Activated T-helper 1 cell treated with Interleukin-2 at 50 U/mL for 16 hours (primary cell): ENCODE measurements around the gene FAM83F.
A peak's percentile ranks its signal among the peaks of the same experiment; 100 is the strongest.
"Not testable (repeated sequence)": the region's sequence is repeated elsewhere in the genome, so short reads cannot be mapped to it uniquely, and the experiment has no call there.

ENCODE experiments used
- DNase-seq: peaks from one replicate; pipeline ENCODE4 v3.0.0-alpha.2; 2020; ENCODE audit warnings: low read depth

FAM83F gene

DNA sequence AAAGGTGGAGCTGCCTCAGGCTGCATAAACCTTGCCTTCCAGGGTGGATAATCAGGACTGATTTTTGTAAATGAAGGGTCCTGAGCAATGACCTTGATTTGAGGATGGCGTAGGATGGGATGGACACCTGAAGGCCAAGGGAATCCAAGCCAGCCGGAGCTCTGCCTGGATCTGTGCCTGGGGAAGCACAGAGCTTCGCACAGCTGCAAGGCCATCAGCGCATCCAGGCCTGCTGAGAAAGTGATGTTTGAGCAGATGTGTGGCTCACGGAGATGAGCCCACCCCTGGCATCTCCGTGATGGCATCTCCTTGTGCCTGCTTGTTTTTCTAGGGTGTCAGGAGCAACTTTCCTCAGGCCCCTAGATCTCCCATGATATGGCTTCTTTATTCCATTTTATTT lies 23.3 kb downstream of the FAM83F start:
- DNase-seq, result no peak

DNA sequence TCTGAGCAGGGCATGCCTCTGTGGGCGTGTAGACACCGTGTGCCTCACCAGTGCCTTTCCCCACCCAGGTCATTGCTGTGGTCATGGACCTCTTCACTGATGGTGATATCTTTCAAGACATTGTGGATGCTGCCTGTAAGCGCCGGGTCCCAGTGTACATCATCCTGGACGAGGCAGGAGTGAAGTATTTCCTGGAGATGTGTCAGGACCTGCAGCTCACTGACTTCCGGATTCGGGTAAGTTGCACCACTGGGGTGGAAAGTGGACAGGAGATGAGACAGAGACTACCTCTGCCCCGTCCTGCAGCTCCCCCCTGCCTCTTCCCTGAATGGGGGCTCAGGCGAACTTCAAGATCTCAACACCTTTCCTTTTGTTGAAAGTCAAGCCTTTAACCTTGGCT lies 24.3 kb downstream of the FAM83F start:
- DNase-seq, result no peak

DNA sequence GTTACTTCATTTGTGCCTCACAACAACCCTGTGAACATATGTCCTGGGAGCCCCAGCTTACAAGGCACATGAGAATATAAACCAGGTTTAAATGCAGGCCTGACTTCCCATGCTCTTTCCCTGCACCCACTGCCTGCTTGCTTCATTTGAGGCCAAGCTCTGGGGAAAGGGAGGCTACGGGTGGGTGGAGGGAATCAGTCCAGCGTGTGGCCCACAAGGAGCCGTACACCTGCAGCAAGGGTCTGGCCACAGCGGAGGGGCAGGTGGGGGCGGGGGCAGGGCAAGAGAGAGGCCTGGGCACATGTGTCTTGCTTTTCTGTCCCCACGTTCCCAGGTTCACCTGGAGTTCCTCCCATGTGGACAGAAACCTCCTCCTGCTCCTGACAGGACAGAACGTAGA lies 26.2 kb downstream of the FAM83F start:
- DNase-seq, result no peak

DNA sequence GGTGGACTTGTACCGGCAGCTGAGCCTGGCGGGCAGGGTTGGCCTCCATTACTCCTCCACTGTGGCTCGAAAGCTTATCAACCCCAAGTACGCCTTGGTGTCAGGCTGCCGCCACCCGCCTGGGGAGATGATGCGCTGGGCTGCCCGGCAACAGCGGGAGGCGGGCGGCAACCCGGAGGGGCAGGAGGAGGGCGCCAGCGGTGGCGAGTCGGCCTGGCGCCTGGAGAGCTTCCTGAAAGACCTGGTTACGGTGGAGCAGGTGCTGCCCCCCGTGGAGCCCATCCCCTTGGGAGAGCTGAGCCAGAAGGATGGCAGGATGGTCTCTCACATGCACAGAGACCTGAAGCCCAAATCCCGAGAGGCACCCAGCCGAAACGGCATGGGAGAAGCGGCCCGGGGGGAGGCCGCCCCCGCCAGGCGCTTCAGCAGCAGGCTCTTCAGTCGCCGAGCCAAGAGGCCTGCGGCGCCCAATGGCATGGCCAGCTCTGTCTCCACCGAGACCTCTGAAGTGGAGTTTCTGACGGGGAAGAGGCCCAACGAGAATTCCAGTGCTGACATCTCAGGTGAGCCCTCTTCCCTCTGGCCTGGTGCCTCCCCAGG lies 26.7 kb downstream of the FAM83F start:
- DNase-seq, result no peak

DNA sequence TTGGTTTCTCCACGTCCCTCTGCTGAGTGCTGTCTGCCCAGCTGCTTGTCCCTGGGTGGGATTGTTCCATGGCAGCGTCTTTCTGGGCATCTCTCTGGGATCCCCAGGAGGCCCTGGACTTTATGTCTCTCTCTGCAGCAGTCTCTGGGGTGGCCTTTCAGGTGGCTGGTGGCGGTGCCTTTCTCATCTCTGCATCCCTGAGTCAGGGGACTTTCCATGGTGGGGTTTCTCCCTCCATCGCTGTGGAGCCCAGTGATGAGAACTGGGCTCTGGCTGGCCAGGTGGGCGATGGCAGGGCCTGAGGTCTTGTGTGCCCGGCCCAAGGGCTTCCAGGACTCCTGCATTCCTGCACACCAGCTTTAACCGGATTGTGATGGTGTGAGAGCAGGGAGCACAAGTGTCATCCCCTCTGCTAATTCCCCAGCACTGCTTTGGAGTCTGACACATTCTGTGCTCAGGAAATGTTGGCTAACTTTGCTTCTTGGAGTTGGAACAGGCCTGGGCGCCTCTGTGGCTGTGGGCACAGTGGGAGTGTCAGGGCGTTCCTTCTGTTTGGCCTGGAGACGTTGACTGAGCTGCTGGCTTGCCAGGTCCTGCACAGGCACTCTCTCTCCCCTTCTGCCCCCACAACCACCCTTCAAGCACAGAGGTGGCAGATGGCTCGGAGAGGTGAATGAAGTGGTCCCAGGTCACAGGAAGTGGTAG lies 27.9 kb downstream of the FAM83F start:
- DNase-seq, result no peak

DNA sequence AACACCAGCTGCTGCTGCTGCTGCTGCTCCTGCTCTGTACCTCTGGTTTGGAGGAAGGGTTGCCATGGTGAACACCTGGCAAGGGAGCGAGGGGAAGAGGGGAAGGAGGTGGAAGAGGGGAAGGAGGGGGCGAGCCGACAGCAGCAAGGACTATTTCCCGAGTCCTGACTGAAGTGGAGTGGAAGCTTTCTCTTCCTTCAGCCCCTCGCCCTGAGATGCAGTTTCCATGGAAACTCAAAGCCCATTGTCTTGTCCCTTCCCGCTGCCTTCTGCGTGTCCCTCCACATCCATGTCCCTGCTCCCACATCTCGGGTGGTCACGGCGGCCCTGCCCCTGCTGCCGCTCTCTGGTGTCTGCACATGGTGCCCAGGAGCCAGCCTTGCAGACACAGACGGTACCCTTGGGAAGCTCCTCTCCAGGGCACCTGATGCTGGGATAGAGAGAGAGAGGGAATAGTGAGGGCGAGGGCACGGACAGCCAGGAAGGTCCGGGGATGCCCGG lies 28.6 kb downstream of the FAM83F start:
- DNase-seq, result no peak

DNA sequence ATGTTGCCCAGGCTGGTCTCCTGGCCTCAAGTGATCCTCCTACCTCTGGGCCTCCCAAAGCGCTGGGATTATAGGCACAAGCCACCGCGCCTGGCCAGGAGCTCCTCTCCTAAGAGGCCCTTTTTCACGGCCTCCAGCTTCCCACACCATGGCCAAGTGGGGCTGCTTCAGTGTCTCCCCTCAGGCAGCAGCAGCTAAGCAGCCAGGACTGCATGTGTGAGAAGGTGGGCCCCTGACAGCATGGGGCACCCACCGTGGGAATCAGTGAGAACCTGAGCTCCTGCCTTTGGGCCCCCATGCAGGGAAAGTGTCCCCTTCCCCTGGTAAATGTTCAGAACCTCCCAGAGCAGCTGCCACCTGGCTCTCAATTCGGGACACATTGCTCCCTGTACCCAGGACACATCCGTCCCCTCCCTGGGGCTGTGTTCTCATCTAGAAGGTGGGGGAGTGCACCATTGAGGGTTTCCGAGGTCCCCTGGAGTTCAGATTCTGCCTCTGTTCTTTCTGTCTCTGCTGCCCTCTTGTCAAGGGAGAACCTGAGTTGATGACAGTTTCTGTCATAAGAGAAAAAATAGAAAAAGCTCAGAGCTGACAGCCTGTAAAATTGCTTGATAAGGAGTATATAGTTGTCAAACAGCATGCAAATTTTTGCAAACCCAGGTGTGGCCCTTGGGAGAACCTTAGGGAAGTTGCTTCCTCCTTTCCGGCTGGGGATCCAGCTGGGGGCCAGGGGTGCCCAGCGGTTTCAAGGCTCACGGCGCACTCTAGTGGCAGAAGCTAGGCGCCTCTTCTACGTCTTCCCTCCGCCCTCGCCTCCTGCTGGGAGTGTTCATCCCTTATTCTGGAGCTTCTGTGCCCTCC lies 29.7 kb downstream of the FAM83F start:
- peak; percentile 43 for DNase-seq

DNA sequence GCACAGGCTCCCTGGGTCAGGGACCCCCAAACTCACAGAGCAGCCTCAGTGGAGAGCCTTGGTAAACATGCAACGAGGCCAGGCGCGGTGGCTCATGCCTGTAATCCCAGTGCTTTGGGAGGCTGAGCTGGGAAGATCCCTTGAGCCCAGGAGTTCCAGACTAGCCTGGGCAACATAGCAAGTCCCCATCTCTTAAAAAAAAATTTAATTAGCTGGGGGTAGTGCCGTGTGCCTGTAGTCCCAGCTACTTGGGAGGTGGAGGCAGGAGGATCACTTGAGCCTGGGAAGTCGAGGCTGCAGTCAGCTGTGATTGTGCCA lies 30.3 kb downstream of the FAM83F start:
- DNase-seq, result not testable (repeated sequence)

DNA sequence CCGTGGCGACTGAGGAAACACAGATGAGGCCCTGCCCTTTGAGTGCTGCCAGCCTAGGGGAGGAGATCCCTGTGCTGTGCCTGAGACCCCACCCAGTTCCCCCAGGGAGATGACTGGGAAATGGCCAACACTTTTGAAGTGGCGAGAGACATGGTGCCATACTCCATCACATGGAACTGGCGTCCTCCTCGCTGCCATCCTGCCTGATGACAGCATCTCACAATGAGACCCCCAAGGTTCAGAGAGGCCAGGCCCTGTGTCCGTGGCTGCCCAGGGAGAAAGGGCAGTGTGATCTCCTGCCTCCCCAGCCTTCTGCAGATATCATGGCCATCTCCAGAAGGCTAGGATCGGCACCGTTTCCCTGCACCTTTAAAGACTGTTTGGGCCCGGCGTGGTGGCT lies 31.1 kb downstream of the FAM83F start:
- DNase-seq, result no peak

DNA sequence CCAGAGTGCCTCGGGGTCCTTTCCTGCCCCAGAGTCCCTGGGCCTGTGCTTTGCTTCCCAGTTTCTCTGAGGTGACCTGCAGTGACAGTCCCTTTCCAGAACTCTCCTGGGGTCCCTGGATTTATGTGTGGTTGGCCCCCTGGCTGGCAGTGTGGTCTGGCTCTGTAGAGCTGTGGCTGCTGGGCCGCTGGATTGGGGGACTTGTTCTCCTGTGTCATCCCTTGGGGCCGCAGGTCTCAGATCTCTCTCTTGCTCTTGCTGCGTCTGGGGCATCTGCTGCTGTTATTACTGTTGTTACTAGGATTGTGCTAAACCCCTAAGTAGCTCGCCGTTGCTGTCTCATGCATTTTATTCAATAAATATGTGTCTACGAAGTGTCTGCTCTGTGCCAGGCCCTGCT lies 31.9 kb downstream of the FAM83F start:
- no peak for DNase-seq

DNA sequence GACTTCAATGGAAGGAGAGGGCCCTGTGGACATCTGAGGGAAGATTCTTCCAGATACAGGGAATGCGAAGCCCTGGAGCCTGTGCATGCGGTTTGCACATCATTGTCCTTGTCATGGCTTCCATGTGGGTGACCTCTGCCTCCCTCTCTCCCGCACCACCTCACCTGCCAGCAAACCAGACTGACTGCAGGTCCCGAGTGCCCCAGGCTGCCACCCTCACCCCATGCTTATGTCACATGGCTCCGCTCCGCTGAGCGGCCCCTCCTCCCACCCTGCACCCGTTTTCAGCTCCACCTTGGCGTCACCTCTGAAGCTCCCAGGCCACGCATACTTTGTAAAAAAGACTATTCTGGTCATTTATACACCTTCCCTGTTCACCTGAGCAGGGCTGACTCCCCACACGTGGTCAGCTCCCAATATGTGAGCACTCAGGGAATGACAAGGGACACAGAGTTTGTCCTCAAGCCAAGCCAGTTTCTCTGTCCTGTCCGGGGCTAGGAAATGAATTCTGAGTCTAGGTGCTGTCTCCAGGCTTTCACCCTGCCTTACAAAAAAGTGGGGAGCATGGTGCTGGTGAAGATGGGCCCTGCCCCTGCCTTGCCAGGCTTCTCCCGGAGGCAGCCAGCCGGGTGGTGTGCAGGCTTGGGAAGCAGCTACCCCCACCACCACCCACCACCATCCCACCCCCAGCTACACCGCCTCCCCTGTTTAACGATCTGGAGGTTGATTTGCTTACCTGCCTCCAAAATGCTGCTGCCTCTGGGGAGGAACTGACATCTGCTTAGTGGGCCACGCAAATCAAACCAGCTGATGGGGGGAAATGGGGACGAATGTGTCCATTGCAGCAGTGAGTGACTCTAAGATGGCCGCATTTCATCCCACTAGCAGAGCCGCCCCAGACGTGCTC lies 32.7 kb downstream of the FAM83F start:
- no peak for DNase-seq

DNA sequence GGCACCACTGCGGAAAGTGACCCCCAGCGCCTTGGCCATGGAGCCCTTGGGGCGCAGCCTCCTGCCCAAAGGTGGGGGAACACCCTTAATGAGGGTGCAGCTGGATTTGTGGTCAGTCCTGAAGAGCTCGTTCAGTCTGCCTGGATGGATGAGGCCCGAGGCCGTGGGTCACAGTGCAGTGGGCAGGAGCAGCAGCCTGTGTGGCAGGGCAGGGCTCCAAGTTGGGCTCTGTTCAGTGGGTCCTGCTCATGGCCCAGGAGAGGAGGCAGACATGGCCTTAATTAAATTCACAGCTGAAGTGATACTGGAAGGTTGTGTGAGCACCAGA lies 33.3 kb downstream of the FAM83F start:
- DNase-seq, result no peak

DNA sequence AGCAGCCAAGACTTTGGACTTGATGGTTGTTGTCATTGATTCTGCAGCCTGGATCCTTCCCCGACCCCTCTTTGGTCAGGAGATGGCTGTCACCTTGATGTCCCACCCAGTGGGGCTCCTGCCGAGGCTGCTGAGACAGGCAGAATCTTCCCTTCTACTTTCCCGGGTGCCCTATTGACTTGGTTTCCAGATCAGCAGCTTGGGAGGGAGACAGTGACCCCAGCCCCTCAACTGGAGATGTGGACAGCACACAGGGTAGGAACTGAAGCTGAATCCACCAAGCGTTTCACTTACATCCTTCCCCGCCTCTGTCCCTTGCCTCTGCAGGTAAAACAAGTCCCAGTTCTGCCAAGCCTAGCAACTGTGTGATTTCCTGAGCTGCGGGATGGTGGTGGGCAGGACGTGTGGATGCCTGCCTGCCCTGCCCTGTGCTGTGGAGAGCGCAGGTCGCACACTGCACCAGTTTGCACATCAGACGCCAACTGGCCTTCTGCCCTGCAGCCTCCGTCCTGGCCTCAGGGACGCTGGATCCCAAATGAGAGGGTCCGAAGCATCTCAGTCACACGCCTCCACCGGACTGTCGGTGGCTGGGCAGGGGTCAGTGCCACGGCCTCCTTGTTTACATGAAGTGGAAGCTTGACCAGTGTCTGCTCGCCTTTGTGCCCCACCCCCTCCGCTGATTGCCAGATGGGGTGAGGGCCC lies 34.6 kb downstream of the FAM83F start:
- no peak for DNase-seq

DNA sequence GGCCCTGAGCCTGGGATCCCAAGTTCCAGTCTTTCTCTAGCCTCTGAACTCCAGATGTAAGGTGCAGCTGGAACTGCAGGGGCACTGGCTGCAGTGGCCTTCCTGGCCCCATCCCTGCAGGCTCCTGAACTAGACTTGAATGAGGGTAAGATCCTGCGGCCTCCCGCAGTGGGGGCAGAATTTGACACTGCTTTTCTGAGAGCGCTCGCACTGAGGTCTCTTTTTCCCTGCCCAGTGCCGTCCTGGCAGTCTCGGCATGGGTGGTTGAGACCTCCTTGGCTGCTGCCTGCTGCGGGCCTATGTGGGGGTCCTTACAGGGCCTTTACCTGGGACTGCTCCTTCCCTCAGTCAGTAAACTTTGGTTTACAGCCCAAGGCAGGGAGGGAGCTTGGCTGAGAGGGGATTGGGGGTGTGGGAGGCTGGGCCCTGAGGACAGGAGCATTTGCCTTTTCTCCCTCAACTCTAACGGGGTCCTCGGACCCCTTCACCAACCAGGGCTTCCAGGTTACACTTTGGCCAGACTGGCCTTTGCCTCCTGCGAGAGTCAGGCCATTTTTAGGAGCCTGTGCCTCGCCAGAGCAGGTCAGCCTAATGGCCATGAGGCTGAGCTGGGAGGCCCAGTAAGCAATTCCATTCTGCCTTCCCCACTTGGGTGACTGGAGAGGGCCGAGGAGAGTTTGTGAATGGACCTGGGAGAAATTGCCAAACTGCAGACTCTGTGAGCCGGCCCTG lies 35.4 kb downstream of the FAM83F start:
- no peak for DNase-seq

DNA sequence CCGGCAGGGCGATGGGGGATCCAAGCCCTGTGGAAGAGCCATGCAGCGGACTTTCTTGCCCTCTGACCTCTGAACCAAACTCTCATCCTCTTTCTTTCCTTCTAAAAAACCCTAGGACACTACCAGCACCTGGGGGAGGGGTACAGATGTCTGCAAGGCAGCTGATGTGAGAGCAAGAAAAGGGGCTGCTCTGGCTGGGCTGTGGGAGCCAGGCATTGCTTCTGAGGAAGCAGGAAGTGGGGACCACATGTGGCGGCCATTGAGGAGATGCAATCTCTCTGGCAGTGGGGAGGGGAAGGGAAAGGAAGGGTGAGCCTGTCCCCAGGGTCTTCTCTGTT lies 36.0 kb downstream of the FAM83F start:
- no peak for DNase-seq

DNA sequence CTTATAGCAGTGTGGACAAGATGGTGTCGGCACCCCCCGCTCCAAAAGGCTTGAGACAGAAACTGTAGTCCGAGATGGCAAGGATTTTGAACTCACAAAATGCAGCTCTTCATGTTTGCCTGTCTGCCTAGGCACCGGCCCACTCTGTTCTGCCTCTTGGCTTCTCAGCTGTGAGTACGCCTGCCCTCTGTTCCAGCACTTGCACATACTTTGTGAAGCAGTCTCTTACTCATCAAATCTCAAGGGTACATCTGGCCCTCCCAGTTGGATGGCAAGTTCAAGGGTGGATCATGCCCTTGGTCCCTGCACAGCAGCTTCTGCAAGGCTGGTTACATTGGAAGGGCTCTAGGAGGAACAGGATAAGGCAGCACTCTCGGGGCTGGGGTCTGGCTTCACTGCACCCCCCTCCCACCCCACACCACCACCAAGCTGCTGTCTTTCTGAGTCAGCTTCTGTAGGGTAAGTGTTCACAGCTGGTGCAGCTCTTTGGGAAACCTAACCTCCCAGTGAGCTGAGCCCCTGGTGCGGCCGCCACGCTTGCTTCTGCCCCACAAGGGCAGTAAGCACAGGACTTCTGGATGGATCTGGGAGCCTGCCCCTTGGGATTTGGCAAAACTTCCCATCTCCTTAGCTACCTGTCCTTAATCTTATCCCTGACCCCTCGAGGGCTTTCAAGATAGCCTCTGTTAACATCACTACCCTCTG lies 37.2 kb downstream of the FAM83F start:
- DNase-seq, result no peak

DNA sequence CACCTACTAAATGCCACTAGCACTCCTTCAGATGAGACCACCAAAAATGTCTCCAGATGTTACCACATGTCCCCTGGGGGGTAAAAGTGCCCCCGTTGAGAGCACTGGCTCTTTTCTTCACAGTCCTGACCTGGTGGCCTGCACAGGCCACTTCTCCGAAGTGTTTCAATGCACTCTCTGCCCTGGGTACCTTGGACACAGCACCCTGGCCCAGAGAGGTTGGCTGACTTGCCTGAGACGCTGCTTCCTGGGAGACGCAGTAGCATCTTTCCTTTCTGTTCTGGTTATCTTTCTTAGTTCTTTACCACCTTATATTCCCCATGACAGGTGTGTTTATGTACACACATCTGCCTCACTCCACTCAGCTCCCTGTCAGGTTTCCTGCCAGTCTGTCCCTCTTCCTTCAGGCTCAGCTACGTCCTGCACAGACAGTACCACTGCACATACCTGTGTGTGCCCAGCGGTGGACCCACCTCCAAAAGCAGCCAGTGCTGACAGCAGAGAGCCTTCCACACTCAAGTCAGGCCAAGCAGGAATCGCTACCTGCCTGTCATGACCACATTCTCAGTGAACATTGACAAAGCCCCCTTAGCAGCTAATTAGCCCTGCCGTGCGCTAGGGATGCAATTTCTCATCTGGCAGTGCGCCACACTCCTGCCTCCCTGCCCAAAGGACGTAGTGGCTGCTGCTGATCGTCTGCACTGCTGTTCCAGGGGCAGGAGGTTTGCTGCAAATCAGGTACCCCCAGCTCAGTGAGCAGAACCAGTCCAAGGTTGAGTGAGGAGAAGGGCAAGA lies 39.0 kb downstream of the FAM83F start:
- no peak for DNase-seq

DNA sequence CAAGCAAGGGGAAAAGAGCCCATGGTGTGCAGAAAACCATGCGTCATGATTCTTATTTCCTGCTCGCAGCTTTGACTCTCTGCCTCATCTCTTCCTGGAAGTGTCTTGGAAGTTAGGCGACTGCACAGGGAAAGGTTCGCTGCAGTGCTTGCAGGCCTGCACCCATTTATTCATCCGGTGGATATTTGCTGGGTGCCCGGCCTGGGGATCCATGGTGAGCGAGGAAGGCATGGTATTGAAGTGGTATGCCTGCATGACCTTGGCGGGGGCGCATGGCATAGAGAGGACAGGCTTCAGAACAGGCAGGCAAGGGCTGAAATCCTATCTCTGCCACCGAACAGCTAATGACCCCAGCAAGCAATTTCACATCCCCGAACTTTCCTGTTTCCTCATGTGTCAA lies 40.6 kb downstream of the FAM83F start:
- no peak for DNase-seq

DNA sequence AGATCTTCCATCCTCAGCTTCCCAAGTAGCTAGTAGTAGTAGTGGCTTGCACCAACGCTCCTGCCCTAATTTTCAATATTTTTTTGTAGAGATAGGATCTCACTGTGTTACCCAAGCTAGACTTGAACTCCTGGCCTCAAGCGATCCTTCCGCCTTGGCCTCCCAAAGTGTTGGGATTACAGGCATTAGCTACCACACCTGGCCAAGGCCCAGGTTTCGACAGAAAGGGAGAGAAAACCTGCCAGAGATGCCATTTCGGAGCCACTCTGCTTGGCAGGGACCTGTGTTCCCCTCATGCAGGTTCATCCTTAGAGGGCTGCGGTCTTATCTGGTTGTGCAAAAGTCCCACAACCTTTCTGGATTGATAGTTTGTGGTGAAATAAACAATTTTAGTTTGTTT lies 41.4 kb downstream of the FAM83F start:
- DNase-seq, result no peak
